GM18505 (cell line): ENCODE measurements around the gene SSMEM1.
A peak's percentile ranks its signal among the peaks of the same experiment; 100 is the strongest.

Experiments
- ATAC-seq: cut with Tn5 transposase; IDR thresholded peaks from one replicate; pipeline ENCODE4 v1.9.1; 2021; ENCODE audit not compliant: unreplicated experiment
- POLR2A ChIP-seq: IDR thresholded peaks from 4 replicates; pipeline ENCODE4 v1.6.1; 2011; ENCODE audit warnings: borderline replicate concordance; ENCODE audit not compliant: insufficient read depth, insufficient read length; ENCODE audit errors: extremely low read depth

SSMEM1 gene

GRCh38 chr7:130195396-130195795, 12.3 kb upstream of the SSMEM1 start:
- no peak for ATAC-seq
- TF ChIP-seq POLR2A: no peak

DNA sequence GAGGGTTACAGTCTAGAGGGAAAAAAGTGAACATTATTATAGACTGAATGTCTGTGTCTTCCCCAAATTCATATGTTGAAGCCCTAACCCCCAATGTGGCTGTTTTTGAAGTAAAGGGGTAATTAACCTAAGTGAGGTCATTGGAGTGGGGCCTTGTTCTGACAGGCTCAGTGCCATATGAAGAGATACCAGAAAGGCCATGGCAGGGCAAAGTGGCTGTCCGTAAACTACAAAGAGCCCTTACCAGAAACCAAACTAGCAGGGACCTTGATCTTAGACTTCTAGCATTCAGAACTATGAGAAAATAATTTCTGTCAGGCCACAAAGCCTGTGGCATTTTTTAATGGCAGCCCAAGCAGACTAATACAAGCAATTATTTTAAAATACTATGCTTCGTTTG, 11.2 kb upstream of the SSMEM1 start:
- ATAC-seq: no peak
- no peak for TF ChIP-seq POLR2A

DNA sequence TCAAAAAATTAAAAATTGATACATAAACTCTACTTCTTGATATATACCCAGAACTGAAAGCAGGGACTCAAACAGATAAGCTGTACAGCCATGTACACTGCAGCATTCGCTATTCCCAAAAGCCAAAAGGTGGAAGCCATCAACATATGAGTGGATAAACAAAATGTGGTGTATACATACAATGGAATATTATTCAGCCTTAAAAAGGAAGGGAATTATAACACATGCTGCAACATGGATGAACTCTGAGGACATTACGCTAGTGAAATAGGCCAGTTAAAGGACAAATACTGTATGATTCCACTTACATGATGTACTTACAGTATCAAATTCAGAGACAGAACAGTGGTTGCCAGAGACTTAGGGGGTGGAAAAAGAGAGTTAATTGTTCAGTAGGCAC, 10.6 kb upstream of the SSMEM1 start:
- ATAC-seq: no peak
- no peak for TF ChIP-seq POLR2A

GRCh38 chr7:130201796-130202195, 5.9 kb upstream of the SSMEM1 start:
- no peak for TF ChIP-seq POLR2A
- no peak for ATAC-seq

- peak; percentile 96 for ATAC-seq
- TF ChIP-seq POLR2A: peak; percentile 97
These were observed 2.3 kb upstream of the SSMEM1 start, which contains the start of gene TMEM209 for GRCh38 chr7:130205084-130205947. Gene TMEM209 (minus strand): TSS chr7:130205406. CDS start chr7:130205375, 31 bp downstream.

- TF ChIP-seq POLR2A: no peak
- no peak for ATAC-seq
These were observed 627 bp upstream of the SSMEM1 start for GRCh38 chr7:130207033-130207432.

GRCh38 chr7:130208516-130208915, 856 bp downstream of the SSMEM1 start:
- no peak for ATAC-seq
- no peak for TF ChIP-seq POLR2A

GRCh38 chr7:130210181-130210935, 2.7 kb downstream of the SSMEM1 start:
- no peak for TF ChIP-seq POLR2A
- ATAC-seq: no peak

DNA sequence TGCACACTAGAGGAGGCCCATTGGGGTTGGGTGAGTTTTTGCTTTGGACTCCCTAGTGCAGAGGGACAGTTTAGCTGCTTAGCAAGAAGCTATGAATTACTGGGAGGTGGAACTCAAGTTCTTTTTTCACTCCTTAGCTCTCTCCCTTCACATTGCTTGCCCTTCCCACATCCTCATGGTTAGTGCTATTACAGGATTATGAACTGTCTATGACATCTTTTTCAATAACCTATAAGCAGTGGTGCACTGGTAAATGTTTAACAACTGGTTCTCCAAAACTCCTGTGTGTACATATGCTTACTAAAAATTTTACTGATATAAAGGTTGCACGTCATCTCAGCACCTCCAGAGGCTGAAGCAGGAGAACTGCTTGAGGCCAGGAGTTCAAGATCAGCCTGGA, 6.2 kb downstream of the SSMEM1 start:
- ATAC-seq: no peak
- no peak for TF ChIP-seq POLR2A

- ATAC-seq: no peak
- TF ChIP-seq POLR2A: no peak
These were observed 8.4 kb downstream of the SSMEM1 start for GRCh38 chr7:130216025-130216424.

DNA sequence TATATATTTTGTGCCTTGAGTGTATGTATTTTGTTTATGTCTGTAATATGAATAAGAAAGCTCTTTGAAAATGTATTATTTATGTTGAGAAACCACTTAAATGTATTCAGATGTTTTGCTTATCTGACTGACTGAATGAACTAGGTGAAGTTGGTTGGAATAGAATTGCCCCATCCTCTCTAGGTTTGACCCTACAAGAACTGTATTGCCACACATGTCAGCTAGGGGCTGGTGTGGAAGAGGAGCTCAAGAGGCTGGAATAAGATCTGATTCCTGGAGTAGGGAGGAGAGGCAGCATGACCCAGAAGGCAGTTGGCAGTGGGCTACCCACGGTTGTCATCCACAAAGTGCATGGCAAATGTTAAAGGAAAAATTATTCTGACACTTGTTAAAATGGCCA, 9.1 kb downstream of the SSMEM1 start:
- no peak for TF ChIP-seq POLR2A
- no peak for ATAC-seq

- TF ChIP-seq POLR2A: no peak
These were observed 11.4 kb downstream of the SSMEM1 start for GRCh38 chr7:130218806-130219620.

GRCh38 chr7:130219871-130220270, 12.2 kb downstream of the SSMEM1 start:
- no peak for ATAC-seq
- no peak for TF ChIP-seq POLR2A

More at GRCh38 chr7:130218806-130219620, 11.4 kb downstream of the SSMEM1 start:
- no peak for ATAC-seq
